ENCODE measurements around the gene LFNG. TPM values are rescaled to one million over a fixed set of nuclear protein-coding genes. Genes with fewer than 3 reads are reported as not detected.
A peak's percentile ranks its signal among the peaks of the same experiment; 100 is the strongest.

The LFNG gene
- total RNA-seq, 1 experiment from 2014 or later = 38.1 TPM

DNA sequence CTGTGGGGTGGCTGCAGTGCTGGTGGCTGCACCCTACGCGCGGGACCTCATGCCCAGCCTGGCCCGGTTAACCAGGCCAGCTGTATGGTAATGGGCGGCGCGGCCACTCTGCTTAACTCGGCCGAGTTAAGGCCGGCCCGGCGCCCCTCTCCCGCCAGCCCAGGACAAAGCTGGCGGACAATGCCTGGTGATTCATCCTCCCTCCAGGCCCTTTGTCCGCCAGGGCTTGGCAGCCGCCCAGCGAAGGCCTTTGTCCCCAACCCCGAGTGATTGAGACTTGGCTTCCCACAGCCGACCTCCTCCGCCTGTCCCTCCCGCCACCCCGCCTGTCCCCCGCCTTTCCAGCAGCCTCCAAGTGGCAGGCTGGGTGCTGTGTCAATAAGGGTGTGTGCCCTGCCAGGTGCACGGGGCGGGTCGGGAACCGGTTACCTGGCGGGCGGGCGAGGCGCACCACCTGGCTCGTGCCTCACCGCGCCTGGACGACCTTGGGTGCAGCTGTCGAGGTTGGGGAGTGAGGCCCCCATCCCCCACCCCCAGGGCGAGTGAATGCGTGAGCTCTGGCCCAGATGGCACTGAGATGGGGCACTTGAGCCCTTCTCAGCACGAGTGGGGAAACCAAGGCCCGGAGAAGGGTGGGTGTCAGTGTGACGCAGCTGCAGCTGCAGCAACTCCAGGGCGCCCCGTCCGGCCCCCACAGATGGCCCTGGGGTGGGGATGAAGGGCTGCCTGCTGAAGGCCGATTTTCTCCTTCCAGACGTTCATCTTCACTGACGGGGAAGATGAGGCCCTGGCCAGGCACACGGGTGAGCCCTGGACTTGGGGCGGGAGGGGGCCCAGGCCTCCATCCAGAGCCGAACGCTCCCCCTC is 4.6 kb downstream of the LFNG start:
- Histone ChIP-seq H3K4me1 (ENCODE audit: control insufficient read depth, insufficient read depth, low read length) (peaks cover 77% of the 10 kb centered on the region), H3K27me3 (ENCODE audit: control insufficient read depth, insufficient read depth, low read length) (no peaks in the 10 kb centered on the region), H3K9me3 (ENCODE audit: control insufficient read depth, insufficient read depth, low read depth, low read length) (no peaks in the 10 kb centered on the region), H3K4me3 (ENCODE audit: low read depth in 2 of 2, low read length in 2 of 2) (peak overlapping the region; percentile 17 to 89), H3K27ac (ENCODE audit: low read length) (peak overlapping the region; percentile 83), H3K36me3 (ENCODE audit: control insufficient read depth, insufficient read depth, low read length) (no peaks in the 10 kb centered on the region)
- in situ Hi-C loops (cut with HindIII; ENCODE audit: low pct_unique_long_range_greater_than_20kb, low sequenced_read_pairs) (no loop called here), intact Hi-C loops (cut with micrococcal nuclease; ENCODE audit: unreplicated experiment) (loop anchor here (5.0 kb wide), 1 partner anchor 47 kb away; the partner anchor contains the start of gene GRIFIN)
- ChIA-PET CTCF (interaction anchor here (0.7 kb wide), 1 partner anchor 48 kb away, joined by 3 read pairs; no protein-coding TSS in a partner anchor), POLR2A (no interaction called here)
- no peak for DNase-seq (ENCODE audit: low read depth, low spot score)
- peak; percentile 19 for ATAC-seq
- TF ChIP-seq, protein P1, sequence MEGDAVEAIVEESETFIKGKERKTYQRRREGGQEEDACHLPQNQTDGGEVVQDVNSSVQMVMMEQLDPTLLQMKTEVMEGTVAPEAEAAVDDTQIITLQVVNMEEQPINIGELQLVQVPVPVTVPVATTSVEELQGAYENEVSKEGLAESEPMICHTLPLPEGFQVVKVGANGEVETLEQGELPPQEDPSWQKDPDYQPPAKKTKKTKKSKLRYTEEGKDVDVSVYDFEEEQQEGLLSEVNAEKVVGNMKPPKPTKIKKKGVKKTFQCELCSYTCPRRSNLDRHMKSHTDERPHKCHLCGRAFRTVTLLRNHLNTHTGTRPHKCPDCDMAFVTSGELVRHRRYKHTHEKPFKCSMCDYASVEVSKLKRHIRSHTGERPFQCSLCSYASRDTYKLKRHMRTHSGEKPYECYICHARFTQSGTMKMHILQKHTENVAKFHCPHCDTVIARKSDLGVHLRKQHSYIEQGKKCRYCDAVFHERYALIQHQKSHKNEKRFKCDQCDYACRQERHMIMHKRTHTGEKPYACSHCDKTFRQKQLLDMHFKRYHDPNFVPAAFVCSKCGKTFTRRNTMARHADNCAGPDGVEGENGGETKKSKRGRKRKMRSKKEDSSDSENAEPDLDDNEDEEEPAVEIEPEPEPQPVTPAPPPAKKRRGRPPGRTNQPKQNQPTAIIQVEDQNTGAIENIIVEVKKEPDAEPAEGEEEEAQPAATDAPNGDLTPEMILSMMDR (IDR thresholded peaks at IDR 0.05) = no peak
- no peak for TF ChIP-seq TCF7L2 (IDR thresholded peaks at IDR 0.05; ENCODE audit: low read depth, low read length)
- TF ChIP-seq POLR2AphosphoS5 (IDR thresholded peaks at IDR 0.05; ENCODE audit: low read depth, low read length) = peak; percentile 44; the same call in 1 of the 2 replicates
- TF ChIP-seq SIN3A (IDR thresholded peaks at IDR 0.05; ENCODE audit: borderline replicate concordance, insufficient read depth, low read depth, low read length) = 0 out of 2 replicates have a peak, but pooled peaks have one; percentile 66
- TF ChIP-seq, protein P2, sequence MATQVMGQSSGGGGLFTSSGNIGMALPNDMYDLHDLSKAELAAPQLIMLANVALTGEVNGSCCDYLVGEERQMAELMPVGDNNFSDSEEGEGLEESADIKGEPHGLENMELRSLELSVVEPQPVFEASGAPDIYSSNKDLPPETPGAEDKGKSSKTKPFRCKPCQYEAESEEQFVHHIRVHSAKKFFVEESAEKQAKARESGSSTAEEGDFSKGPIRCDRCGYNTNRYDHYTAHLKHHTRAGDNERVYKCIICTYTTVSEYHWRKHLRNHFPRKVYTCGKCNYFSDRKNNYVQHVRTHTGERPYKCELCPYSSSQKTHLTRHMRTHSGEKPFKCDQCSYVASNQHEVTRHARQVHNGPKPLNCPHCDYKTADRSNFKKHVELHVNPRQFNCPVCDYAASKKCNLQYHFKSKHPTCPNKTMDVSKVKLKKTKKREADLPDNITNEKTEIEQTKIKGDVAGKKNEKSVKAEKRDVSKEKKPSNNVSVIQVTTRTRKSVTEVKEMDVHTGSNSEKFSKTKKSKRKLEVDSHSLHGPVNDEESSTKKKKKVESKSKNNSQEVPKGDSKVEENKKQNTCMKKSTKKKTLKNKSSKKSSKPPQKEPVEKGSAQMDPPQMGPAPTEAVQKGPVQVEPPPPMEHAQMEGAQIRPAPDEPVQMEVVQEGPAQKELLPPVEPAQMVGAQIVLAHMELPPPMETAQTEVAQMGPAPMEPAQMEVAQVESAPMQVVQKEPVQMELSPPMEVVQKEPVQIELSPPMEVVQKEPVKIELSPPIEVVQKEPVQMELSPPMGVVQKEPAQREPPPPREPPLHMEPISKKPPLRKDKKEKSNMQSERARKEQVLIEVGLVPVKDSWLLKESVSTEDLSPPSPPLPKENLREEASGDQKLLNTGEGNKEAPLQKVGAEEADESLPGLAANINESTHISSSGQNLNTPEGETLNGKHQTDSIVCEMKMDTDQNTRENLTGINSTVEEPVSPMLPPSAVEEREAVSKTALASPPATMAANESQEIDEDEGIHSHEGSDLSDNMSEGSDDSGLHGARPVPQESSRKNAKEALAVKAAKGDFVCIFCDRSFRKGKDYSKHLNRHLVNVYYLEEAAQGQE (IDR thresholded peaks at IDR 0.05; ENCODE audit: insufficient read depth in 1 of 2, low read depth in 2 of 2, low read length in 1 of 2) = no peak
- BruUV-seq (replicated peaks) = no TSS peak

DNA sequence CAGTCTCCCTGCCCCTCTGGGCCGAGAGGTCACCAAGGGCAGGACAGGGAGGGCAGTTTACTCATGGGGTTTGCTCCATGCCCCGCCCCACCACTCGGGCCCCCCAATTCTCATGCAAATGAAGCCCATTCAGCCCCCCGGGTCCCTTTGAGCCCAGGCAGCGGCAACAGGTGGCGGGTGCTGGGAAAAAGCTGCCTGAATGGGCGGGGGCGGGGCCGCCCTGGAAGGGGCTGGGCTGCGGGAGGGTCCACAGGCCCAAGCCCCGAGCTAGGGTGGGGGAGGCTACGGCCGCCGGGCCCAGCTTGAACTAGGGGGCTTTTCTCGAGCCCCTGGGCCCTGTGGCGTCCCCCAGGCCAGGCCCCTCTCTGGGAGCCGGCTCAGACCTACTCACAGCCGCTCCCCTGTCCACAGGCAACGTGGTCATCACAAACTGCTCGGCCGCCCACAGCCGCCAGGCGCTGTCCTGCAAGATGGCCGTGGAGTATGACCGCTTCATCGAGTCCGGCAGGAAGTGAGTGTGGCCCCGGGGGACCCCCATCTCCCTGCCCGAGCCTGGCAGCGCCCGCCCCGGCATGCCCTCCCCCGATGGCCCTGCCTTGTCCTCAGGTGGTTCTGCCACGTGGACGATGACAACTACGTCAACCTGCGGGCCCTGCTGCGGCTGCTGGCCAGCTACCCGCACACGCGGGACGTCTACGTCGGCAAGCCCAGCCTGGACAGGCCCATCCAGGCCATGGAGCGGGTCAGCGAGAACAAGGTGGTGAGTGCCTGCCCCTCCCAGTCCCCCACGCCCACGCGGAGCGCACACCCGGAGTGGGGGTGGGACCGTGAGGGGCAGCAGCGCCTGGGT is 5.5 kb downstream of the LFNG start:
- ChIA-PET CTCF (interaction anchor here (0.8 kb wide), 1 partner anchor 156 kb away, joined by 3 read pairs; no protein-coding TSS in a partner anchor), POLR2A (interaction anchor here (0.7 kb wide), 1 partner anchor 135 kb away, joined by 3 read pairs; no protein-coding TSS in a partner anchor)
- no peak overlapping the region for H3K4me3 ChIP-seq (ENCODE audit: low read depth in 2 of 2, low read length in 2 of 2)
- H3K4me1 ChIP-seq (ENCODE audit: control insufficient read depth, insufficient read depth, low read length) = peaks cover 85% of the 10 kb centered on the region
- in situ Hi-C loops (cut with HindIII; ENCODE audit: low pct_unique_long_range_greater_than_20kb, low sequenced_read_pairs) = no loop called here
- H3K27ac ChIP-seq (ENCODE audit: low read length) = peak overlapping the region; percentile 83
- H3K27me3 ChIP-seq (ENCODE audit: control insufficient read depth, insufficient read depth, low read length) = no peaks in the 10 kb centered on the region
- no peaks in the 10 kb centered on the region for H3K36me3 ChIP-seq (ENCODE audit: control insufficient read depth, insufficient read depth, low read length)
- ATAC-seq = no peak
- BruUV-seq (replicated peaks) = no TSS peak
- TF ChIP-seq TCF7L2 (IDR thresholded peaks at IDR 0.05; ENCODE audit: low read depth, low read length) (no peak), SIN3A (IDR thresholded peaks at IDR 0.05; ENCODE audit: borderline replicate concordance, insufficient read depth, low read depth, low read length) (no peak), POLR2AphosphoS5 (IDR thresholded peaks at IDR 0.05; ENCODE audit: low read depth, low read length) (no peak)
- TF ChIP-seq, protein P2 (IDR thresholded peaks at IDR 0.05; ENCODE audit: insufficient read depth in 1 of 2, low read depth in 2 of 2, low read length in 1 of 2) = 0 out of 4 replicates have a peak, but pooled peaks of 1 of the 2 experiments have one; percentile 10
- DNase-seq (ENCODE audit: low read depth, low spot score) = no peak
- H3K9me3 ChIP-seq (ENCODE audit: control insufficient read depth, insufficient read depth, low read depth, low read length) = no peaks in the 10 kb centered on the region
- intact Hi-C loops (cut with micrococcal nuclease; ENCODE audit: unreplicated experiment) = loop anchor here (5.0 kb wide), 1 partner anchor 48 kb away; the partner anchor contains the start of gene GRIFIN
